Measurements from ENCODE around the gene ZNF213.
A peak's percentile ranks its signal among the peaks of the same experiment; 100 is the strongest.
"Not testable (repeated sequence)": the region's sequence is repeated elsewhere in the genome, so short reads cannot be mapped to it uniquely, and the experiment has no call there.

ZNF213 gene

GRCh38 chr16:3173892-3174617, 39.2 kb downstream of the ZNF213 start:
- peak; percentile 69 for DNase-seq

GRCh38 chr16:3174618-3175148, 39.9 kb downstream of the ZNF213 start:
- DNase-seq = no peak

GRCh38 chr16:3175157-3176093, 40.6 kb downstream of the ZNF213 start:
- peak; percentile 93 for DNase-seq

GRCh38 chr16:3179651-3180050, 44.8 kb downstream of the ZNF213 start:
- no peak for DNase-seq

GRCh38 chr16:3180445-3180878, 45.6 kb downstream of the ZNF213 start:
- peak; percentile 77 for DNase-seq

GRCh38 chr16:3182293-3182607, 47.4 kb downstream of the ZNF213 start:
- not testable (repeated sequence) for DNase-seq

- DNase-seq = peak; percentile 94
Observed at GRCh38 chr16:3182608-3183444, 48.0 kb downstream of the ZNF213 start.

- DNase-seq = peak; percentile 23
Observed at GRCh38 chr16:3183445-3184139, 48.8 kb downstream of the ZNF213 start.

- no peak for DNase-seq
Observed at GRCh38 chr16:3186946-3187690, 52.3 kb downstream of the ZNF213 start.

- DNase-seq = peak; percentile 94
Observed at GRCh38 chr16:3187798-3188674, 53.2 kb downstream of the ZNF213 start, which contains the start of gene OR1F1. Gene OR1F1, plus strand, starts transcription at chr16:3188204.

GRCh38 chr16:3188675-3188924, 53.8 kb downstream of the ZNF213 start:
- no peak for DNase-seq

- DNase-seq = peak; percentile 93
Observed at GRCh38 chr16:3188925-3189825, 54.3 kb downstream of the ZNF213 start.

- no peak for DNase-seq
Observed at GRCh38 chr16:3189869-3190268, 55.0 kb downstream of the ZNF213 start.

- peak; percentile 45 for DNase-seq
Observed at GRCh38 chr16:3190949-3191353, 56.1 kb downstream of the ZNF213 start.

All from activated CD4-positive, alpha-beta T cell treated with anti-CD3 and anti-CD28 coated beads, Interleukin-2, Interleukin-6, amounts not matched to agents 100 ng/mL and 50 ng/mL, durations not matched to agents 16 hours and 8 hours (primary cell).